SU-DHL-6 (cell line): ENCODE measurements around the gene SDK1.

Source experiments
- EZH2phosphoT487 ChIP-seq: fragments of 200-600 bp; sonication (generic), shearing (Covaris generic); conservative IDR thresholded peaks from 2 replicates; pipeline ENCODE4 v1.6.1; 2018; ENCODE audit warnings: mild to moderate bottlenecking, antibody characterized with exemption, low read length, moderate library complexity, mixed read lengths
- TF ChIP-seq, protein P1 (sequence below): fragments of 200-600 bp; sonication (generic); IDR thresholded peaks from one replicate; pipeline ENCODE4 v1.5.1; 2017; ENCODE audit warnings: antibody characterized with exemption, mild to moderate bottlenecking, low read length, moderate library complexity; ENCODE audit not compliant: insufficient read depth, poor library complexity, severe bottlenecking

DNA sequence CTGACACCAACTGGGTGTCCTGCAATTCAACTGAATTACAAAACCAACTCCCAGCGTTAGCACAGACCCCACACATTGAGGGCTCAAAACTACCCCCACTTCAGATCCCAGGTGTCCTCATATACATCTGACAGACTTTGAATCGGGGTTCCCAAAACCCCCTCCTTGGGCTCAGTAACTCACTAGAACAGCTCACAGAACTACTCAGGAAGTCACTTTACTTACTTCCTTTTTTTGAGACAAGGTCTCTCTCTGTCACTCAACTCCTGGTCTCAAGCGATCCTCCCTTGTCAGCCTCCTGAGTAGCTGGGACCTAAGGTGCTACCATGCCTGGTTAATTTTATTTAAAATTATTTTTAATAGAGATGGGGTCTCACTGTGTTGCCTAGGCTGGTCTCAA is 456.0 kb downstream of the SDK1 start:
- TF ChIP-seq, protein P1, sequence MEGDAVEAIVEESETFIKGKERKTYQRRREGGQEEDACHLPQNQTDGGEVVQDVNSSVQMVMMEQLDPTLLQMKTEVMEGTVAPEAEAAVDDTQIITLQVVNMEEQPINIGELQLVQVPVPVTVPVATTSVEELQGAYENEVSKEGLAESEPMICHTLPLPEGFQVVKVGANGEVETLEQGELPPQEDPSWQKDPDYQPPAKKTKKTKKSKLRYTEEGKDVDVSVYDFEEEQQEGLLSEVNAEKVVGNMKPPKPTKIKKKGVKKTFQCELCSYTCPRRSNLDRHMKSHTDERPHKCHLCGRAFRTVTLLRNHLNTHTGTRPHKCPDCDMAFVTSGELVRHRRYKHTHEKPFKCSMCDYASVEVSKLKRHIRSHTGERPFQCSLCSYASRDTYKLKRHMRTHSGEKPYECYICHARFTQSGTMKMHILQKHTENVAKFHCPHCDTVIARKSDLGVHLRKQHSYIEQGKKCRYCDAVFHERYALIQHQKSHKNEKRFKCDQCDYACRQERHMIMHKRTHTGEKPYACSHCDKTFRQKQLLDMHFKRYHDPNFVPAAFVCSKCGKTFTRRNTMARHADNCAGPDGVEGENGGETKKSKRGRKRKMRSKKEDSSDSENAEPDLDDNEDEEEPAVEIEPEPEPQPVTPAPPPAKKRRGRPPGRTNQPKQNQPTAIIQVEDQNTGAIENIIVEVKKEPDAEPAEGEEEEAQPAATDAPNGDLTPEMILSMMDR, result no peak
- no peak for TF ChIP-seq EZH2phosphoT487
